B cell (primary cell): Measurements from ENCODE around the gene RAI14. TPM values are rescaled to one million over a fixed set of nuclear protein-coding genes. Genes with fewer than 3 reads are reported as not detected.

Experiments
- ATAC-seq: fragments of 200-7000 bp; cut with Tn5 transposase; one replicate; pipeline ENCODE4 v1.10.0; 2021; ENCODE audit warnings: low read depth, mild to moderate bottlenecking, moderate number of reproducible peaks, moderate library complexity
- CTCF ChIA-PET: fragments of 350-600 bp; sonication (Branson Sonifier 250); formaldehyde crosslinking; loops from one replicate; lab custom pipeline; 2021; ENCODE audit warnings: antibody characterized with exemption, inconsistent platforms; lab: Charles Lee
- POLR2A ChIA-PET: fragments of 350-600 bp; sonication (Branson Sonifier 250); formaldehyde crosslinking; loops from one replicate; lab custom pipeline; 2021; ENCODE audit warnings: antibody characterized with exemption; lab: Charles Lee
- DNase-seq: peaks from one replicate; pipeline ENCODE4 v3.0.0; 2013
- H2AFZ ChIP-seq: 2 replicates; pipeline ENCODE4 v1.6.1; 2012; ENCODE audit warnings: mild to moderate bottlenecking, low read depth, low read length; ENCODE audit not compliant: insufficient read depth, poor library complexity, severe bottlenecking
- H3K27ac ChIP-seq, 2 donors: 1 replicate in 1 of 2; 2 replicates in 1 of 2; pipeline ENCODE4 v1.5.1; 2012 to 2013; ENCODE audit warnings: low read length in 2 of 2, mild to moderate bottlenecking in 2 of 2, moderate library complexity in 1 of 2
- H3K27me3 ChIP-seq, 4 experiments: fragments of 200-600 bp in 1 of 4; sonication (generic) in 1 of 4; replicated peaks in 1 of 4; 1 replicate in 2 of 4; 2 replicates in 2 of 4; pipeline versions ENCODE4 v1.6.1 to v1.7.0; 2013 to 2016; ENCODE audit warnings: low read length in 3 of 4, mild to moderate bottlenecking in 2 of 4, mixed read lengths in 1 of 4, moderate library complexity in 1 of 4; ENCODE audit not compliant: insufficient read depth in 4 of 4, control insufficient read depth in 3 of 4; ENCODE audit errors: control extremely low read depth in 1 of 4
- H3K36me3 ChIP-seq, 2 experiments: replicated peaks in 1 of 2; 1 replicate in 1 of 2; 2 replicates in 1 of 2; pipeline versions ENCODE4 v1.6.1 to v1.7.1; 2013; ENCODE audit warnings: low read length in 1 of 2; ENCODE audit not compliant: insufficient read depth in 2 of 2, control insufficient read depth in 1 of 2; ENCODE audit errors: control extremely low read depth in 1 of 2, extremely low read depth in 1 of 2
- H3K4me1 ChIP-seq, 2 donors: fragments of 200-600 bp in 1 of 2; sonication (generic) in 1 of 2; 1 replicate in 1 of 2; 2 replicates in 1 of 2; pipeline versions ENCODE4 v1.5.1 to v1.6.1; 2013 to 2017; ENCODE audit warnings: low read length in 2 of 2; ENCODE audit not compliant: control insufficient read depth in 2 of 2, insufficient read depth in 2 of 2
- H3K4me2 ChIP-seq: replicated peaks from 2 replicates; pipeline ENCODE3; 2012; ENCODE audit warnings: mild to moderate bottlenecking, low read depth, low read length; ENCODE audit not compliant: poor library complexity, severe bottlenecking
- H3K4me3 ChIP-seq, 5 experiments: fragments of 200-600 bp in 1 of 5; sonication (generic) in 1 of 5; 1 replicate in 3 of 5; 2 replicates in 2 of 5; pipeline versions ENCODE4 v1.5.1 to v1.7.0; 2011 to 2016; ENCODE audit warnings: low read length in 4 of 5, mild to moderate bottlenecking in 4 of 5, low read depth in 2 of 5, control low read depth in 1 of 5, moderate library complexity in 1 of 5; ENCODE audit not compliant: insufficient read depth in 1 of 5; ENCODE audit errors: control extremely low read depth in 1 of 5, extremely low read depth in 1 of 5
- H3K79me2 ChIP-seq: fragments of 200-600 bp; sonication (generic); one replicate; pipeline ENCODE4 v1.6.0; 2016; ENCODE audit warnings: low read length; ENCODE audit not compliant: control insufficient read depth, insufficient read depth
- H3K9ac ChIP-seq: fragments of 200-600 bp; sonication (generic); 2 replicates; pipeline ENCODE4 v1.6.1; 2017; ENCODE audit warnings: mild to moderate bottlenecking, low read length, moderate library complexity
- H3K9me3 ChIP-seq, 3 donors: one replicate each; pipeline versions ENCODE4 v1.6.1 to v1.7.1; 2013; ENCODE audit warnings: low read length in 2 of 3; ENCODE audit not compliant: control insufficient read depth in 2 of 3, insufficient read depth in 1 of 3; ENCODE audit errors: control extremely low read depth in 1 of 3
- H4K20me1 ChIP-seq: 2 replicates; pipeline ENCODE4 v1.6.0; 2012; ENCODE audit warnings: mild to moderate bottlenecking, low read length; ENCODE audit not compliant: insufficient read depth, control insufficient read depth, poor library complexity, severe bottlenecking
- H3K27ac Mint-ChIP-seq: one replicate; pipeline ENCODE4 v1.8.0; 2021; ENCODE audit warnings: mixed read lengths
- H3K27me3 Mint-ChIP-seq: one replicate; pipeline ENCODE4 v1.8.0; 2021; ENCODE audit warnings: mixed read lengths
- H3K4me1 Mint-ChIP-seq: one replicate; pipeline ENCODE4 v1.8.0; 2021; ENCODE audit warnings: mixed read lengths
- H3K4me3 Mint-ChIP-seq: one replicate; pipeline ENCODE4 v1.8.0; 2021; ENCODE audit warnings: mixed read lengths
- H3K9me3 Mint-ChIP-seq: one replicate; pipeline ENCODE4 v1.8.0; 2022; ENCODE audit warnings: mixed read lengths; ENCODE audit not compliant: insufficient read depth
- CTCF ChIP-seq: fragments of 200-600 bp; IDR thresholded peaks from one replicate; pipeline ENCODE4 v1.8.0; 2022; ENCODE audit warnings: antibody characterized with exemption, mild to moderate bottlenecking
- EZH2 ChIP-seq: IDR thresholded peaks from 2 replicates; pipeline ENCODE4 v1.6.1; 2012; ENCODE audit warnings: borderline replicate concordance, low read depth, mild to moderate bottlenecking, moderate library complexity, low read length; ENCODE audit not compliant: insufficient read depth, poor library complexity, severe bottlenecking
- WGBS: methylation state at CpG from one replicate; pipeline ENCODE4 v1.1.5; 2013; ENCODE audit warnings: missing lambda C conversion rate; ENCODE audit not compliant: insufficient coverage; 5-methylcytosine and 5-hydroxymethylcytosine counted together
- intact Hi-C: fragments of 100-400 bp; cut with micrococcal nuclease; formaldehyde crosslinking; loops from one replicate; pipeline ENCODE4 v1.10.0; 2022
- polyA plus RNA-seq: library from polyadenylated mRNA; depleted of rRNA; stranded (reverse); fragments of >200 nt; gene quantifications from 2 replicates; pipeline ENCODE4 v1.2.3, GENCODE V29; 2012
- total RNA-seq, 2 donors: library from RNA; stranded (reverse); fragments of 120-200 nt in 1 of 2; gene quantifications; 1 replicate in 1 of 2; 2 replicates in 1 of 2; pipeline versions ENCODE4 v1.2.3 to v1.2.4, GENCODE V29; 2013 to 2022

The RAI14 gene
- total and polyA plus RNA-seq, 2 donors (not counting 1 experiment from before 2014, with no cell fraction given) = 0.55 to 1.9 TPM

GRCh38 chr5:34841816-34842215 is 185.7 kb downstream of the RAI14 start:
- Histone ChIP-seq H3K9me3 (no peaks in the 10 kb centered on the region), H3K4me1 (peaks cover 3 to 11% of the 10 kb centered on the region in 2 donors), H3K27ac (no peak overlapping the region), H3K4me2 (no peak overlapping the region), H2AFZ (no peak overlapping the region), H3K36me3 (no peaks in the 10 kb centered on the region), H4K20me1 (no peaks in the 10 kb centered on the region), H3K79me2 (no peaks in the 10 kb centered on the region), H3K27me3 (peaks cover 0 to 3% (median 0%) of the 10 kb centered on the region in 4 experiments), H3K9ac (no peak overlapping the region), H3K4me3 (no peak overlapping the region)
- ChIA-PET CTCF (interaction anchor here (1.2 kb wide), 1 partner anchor 56 kb away, joined by 5 read pairs; no protein-coding TSS in a partner anchor), POLR2A (interaction anchor here (0.6 kb wide), 1 partner anchor 106 kb away, joined by 3 read pairs; no protein-coding TSS in a partner anchor)
- DNase-seq = no peak
- H3K4me1 Mint-ChIP-seq = peaks cover 17% of the 10 kb centered on the region
- no CpG with 5 or more reads among the region's 2 CpGs for WGBS
- H3K27ac Mint-ChIP-seq = no peak overlapping the region
- peaks cover 7% of the 10 kb centered on the region for H3K27me3 Mint-ChIP-seq
- intact Hi-C loops = no loop called here
- ATAC-seq = no peak
- no peak overlapping the region for H3K4me3 Mint-ChIP-seq
- H3K9me3 Mint-ChIP-seq = no peaks in the 10 kb centered on the region
- TF ChIP-seq EZH2 = no peak
- no peak for TF ChIP-seq CTCF

- Histone ChIP-seq H3K36me3 (no peaks in the 10 kb centered on the region), H3K4me3 (no peak overlapping the region), H3K79me2 (no peaks in the 10 kb centered on the region), H4K20me1 (no peaks in the 10 kb centered on the region), H3K9ac (no peak overlapping the region), H3K4me2 (no peak overlapping the region), H3K4me1 (peaks cover 3 to 11% of the 10 kb centered on the region in 2 donors), H3K27ac (no peak overlapping the region), H3K27me3 (peaks cover 0 to 3% (median 0%) of the 10 kb centered on the region in 4 experiments), H3K9me3 (no peaks in the 10 kb centered on the region), H2AFZ (no peak overlapping the region)
- CTCF ChIA-PET = no interaction called here
- intact Hi-C loops = no loop called here
- no peak for TF ChIP-seq EZH2
- no peak for TF ChIP-seq CTCF
- WGBS = 90% methylated on average over 6 of the region's 7 CpGs
- Mint-ChIP-seq H3K27ac (no peak overlapping the region), H3K9me3 (no peaks in the 10 kb centered on the region), H3K4me1 (peaks cover 17% of the 10 kb centered on the region), H3K4me3 (no peak overlapping the region), H3K27me3 (peaks cover 7% of the 10 kb centered on the region)
- POLR2A ChIA-PET = no interaction called here
- ATAC-seq (no peak), DNase-seq (no peak)
These were observed 186.4 kb downstream of the RAI14 start for GRCh38 chr5:34842554-34842953.
